Ovary (tissue), 3 donors: ENCODE data around the gene IGSF9.

Source experiments
- EP300 ChIP-seq: sonication (generic); formaldehyde crosslinking; IDR thresholded peaks from one replicate; pipeline ENCODE4 v1.6.1; 2017; ENCODE audit warnings: antibody characterized with exemption
- POLR2A ChIP-seq: fragments of 450-650 bp; IDR thresholded peaks from one replicate; pipeline ENCODE4 v1.6.1; 2017; ENCODE audit warnings: antibody characterized with exemption, mild to moderate bottlenecking, moderate library complexity
- TF ChIP-seq, protein P1 (sequence below), 3 donors: fragments of 450-650 bp in 2 of 3; fragments of 200-600 bp in 1 of 3; IDR thresholded peaks; one replicate each; pipeline versions ENCODE4 v1.5.1 to v1.8.0; 2016 to 2022; ENCODE audit warnings: antibody characterized with exemption in 3 of 3, mild to moderate bottlenecking in 1 of 3
- donor health status: DM: no; HTN: no; CAD: no.

DNA sequence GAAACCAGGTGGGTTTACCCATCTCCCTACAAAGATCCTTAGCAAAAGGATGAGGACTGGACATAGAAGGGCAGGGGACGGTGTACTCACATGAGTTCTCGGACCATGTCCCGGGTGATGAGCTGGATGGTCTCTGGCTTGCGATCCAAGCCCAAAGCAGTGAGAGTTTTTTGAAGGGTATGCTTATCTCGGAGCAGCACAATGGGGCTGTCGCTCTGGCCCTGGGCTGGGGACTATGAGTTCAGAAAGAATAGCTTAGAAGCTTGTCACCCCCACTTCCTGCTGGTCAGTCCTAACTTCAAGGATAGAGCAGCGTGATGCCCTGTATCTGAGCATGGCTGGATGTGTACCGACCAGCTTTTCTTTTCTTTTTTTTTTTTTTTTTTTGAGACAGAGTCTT is 55.0 kb downstream of the IGSF9 start:
- TF ChIP-seq, protein P1, sequence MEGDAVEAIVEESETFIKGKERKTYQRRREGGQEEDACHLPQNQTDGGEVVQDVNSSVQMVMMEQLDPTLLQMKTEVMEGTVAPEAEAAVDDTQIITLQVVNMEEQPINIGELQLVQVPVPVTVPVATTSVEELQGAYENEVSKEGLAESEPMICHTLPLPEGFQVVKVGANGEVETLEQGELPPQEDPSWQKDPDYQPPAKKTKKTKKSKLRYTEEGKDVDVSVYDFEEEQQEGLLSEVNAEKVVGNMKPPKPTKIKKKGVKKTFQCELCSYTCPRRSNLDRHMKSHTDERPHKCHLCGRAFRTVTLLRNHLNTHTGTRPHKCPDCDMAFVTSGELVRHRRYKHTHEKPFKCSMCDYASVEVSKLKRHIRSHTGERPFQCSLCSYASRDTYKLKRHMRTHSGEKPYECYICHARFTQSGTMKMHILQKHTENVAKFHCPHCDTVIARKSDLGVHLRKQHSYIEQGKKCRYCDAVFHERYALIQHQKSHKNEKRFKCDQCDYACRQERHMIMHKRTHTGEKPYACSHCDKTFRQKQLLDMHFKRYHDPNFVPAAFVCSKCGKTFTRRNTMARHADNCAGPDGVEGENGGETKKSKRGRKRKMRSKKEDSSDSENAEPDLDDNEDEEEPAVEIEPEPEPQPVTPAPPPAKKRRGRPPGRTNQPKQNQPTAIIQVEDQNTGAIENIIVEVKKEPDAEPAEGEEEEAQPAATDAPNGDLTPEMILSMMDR (IDR thresholded peaks at IDR 0.05), result no peak
- no peak for TF ChIP-seq POLR2A
- TF ChIP-seq EP300, result no peak
